Measurements from ENCODE around the gene TOM1L2.

Gene TOM1L2

DNA sequence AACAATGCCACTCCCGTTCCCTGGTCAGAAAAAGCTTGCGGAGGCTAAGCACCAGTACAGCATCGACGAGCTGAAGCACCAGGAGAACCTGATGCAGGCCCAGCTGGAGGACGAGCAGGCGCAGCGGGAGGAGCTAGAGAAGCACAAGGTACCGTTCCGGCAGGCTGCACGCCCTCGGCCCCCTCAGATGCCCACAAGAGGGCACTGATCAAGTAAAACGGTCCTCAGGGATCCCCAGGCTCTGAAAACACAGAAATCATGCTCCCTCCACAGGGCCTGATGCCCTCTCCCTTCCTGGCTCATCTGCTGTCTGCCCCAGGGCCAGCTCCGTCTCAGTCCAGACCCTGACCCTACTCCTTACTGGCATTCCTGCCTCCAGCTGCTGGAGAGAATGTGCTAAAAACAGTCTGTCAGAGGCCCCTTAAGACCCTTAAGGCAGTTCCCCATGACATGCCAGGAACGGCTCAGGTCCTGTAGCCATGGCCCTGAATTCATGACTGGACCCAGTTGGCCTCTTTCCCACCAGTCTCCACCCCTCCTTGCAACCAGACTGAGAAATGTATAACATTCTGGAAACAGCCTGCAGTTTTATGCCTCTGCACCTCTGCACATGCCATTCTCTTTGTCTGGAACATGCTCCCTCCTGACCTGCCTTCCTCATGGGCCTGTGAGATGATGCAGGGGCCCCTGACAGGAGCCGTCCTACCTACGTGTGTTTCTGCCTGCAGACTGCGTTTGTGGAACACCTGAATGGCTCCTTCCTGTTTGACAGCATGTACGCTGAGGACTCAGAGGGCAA is 22.3 kb upstream of the TOM1L2 start:
- FAIRE-seq, result no peak

DNA sequence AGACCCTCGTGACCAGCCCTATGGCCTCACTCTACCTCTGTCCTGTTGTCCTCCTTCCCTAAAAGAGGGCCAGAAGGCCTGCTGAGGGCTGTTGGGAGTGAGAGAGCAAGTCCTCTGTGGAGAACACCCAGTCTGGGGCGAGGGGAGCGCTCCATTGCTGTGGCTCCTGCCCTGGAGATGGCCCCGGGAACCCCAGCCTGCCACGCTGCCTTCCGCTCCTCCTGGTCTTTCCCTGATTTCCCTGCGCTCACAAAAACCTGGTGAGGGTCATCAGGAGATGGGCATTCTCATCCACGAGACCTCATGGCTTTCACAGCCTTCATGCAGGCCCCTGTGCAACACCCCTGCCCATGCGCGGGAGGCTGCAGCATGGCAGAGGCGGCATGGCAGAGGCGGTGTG is 21.7 kb upstream of the TOM1L2 start:
- FAIRE-seq, result no peak

DNA sequence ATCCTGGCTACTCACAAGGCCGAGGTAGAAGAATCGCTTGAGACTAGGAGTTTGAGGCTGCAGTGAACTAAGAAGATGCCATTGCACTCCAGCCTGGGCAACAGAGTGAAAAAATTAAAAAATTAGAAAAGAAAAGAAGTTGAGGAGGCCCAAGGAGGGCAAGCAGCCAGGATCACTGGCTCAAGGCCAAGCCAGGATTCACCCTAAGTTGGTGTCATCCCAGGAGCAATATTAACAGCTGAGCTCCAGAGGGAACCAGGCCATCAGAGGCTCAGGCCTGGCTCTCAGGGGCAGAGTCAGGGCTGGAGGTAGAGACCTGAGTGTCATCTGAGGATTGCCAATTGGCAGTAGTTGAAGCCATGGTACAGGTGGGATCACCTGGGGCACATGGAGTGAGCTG is 21.2 kb upstream of the TOM1L2 start:
- no peak for FAIRE-seq

DNA sequence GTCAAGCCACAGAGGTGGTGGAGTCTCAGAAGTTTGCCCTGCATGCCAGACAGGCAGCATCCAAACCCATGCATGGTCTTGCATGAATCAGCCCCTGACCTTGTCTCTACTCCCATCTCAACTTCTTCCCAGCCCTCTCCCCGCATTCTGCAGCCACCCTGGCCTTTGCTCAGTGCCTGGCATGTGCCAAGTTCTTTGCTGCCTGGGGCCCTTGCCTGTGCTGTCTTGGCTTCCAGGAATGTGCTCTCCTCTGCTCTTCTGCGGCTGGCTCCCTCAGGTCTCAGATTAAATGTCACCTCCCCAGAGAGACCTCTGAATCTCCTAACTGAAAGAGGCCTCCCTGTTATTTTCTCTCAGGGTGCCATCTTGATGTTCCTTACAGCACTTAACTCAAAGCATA is 18.1 kb upstream of the TOM1L2 start:
- no peak for FAIRE-seq

DNA sequence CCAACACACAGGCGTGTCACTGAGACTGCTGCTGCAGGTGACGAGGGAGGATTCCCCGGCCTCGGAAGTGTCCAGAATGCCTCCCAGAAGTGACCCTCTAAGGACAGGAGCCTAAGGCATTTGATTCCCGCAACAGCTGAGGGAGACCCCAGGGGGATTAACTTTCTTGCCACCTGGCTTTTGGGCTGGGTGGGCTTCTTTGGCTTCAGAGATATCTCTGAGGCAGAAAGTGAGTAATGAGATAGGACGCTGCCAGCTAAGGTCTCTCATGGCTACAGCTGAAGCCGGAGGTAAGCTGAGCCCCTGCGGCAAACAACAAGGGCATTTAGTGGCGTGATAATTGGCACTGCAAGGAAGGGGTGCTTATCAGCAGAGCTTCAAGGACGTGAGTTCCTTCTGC is 17.4 kb upstream of the TOM1L2 start:
- no peak for FAIRE-seq

DNA sequence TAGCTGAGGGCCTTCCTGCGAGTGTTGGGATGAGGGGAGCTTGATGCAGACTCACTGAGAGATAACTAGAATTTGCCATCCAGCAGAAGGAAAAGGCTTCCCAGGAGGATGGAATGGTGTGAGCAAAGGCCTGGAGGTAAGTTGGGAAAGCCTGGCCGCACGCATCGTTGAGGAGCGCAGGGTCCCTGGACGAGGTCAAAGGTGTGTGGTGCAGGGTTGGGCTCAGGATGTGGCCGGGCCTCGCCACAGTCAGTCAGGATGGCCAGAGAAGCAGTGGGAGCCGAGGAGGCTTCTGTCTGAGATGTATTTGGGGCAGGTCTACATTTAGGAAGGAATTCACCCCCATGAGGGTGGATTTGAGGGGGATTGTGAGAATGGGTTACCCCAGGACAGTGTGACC is 16.9 kb upstream of the TOM1L2 start:
- FAIRE-seq, result no peak

DNA sequence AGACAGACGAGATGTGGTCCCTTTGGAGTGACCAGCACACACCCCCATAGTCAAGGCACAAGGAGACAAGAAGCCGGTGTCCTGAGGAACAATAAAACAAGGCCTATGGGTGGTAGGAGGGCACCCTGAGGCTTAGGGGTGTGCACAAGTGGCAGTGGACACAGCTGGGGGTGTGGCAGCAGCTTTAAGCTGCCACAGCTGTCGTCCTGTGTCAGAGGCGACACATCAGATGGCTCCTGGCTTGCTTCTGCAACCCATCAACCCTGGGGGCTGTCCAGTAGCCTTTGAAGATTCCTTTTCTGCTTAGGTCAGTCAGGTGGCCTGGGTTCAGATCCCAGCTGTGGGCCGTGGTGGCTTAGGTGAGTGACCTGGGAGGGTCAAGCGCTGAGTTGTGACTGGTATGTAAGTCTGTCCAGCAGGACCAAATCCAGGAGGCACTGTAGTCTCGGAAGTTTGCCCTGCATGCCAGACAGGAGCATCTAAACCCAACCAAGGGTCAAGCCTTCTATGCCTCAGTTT is 16.3 kb upstream of the TOM1L2 start:
- no peak for FAIRE-seq

DNA sequence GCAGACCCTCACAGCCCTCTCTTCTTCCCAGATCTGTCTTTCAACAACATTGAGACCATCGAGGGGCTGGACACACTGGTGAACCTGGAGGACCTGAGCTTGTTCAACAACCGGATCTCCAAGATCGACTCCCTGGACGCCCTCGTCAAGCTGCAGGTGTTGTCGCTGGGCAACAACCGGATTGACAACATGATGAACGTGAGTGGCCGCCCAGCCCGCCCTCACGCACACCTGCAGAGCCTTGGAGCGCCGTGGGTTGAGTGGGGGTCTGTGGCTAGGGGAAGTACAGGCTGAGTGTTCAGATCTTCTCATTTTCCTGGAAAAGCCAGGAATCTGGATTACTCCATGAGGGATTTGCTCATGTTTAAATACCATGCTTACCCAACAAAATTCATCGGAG is 15.7 kb upstream of the TOM1L2 start:
- no peak for FAIRE-seq

DNA sequence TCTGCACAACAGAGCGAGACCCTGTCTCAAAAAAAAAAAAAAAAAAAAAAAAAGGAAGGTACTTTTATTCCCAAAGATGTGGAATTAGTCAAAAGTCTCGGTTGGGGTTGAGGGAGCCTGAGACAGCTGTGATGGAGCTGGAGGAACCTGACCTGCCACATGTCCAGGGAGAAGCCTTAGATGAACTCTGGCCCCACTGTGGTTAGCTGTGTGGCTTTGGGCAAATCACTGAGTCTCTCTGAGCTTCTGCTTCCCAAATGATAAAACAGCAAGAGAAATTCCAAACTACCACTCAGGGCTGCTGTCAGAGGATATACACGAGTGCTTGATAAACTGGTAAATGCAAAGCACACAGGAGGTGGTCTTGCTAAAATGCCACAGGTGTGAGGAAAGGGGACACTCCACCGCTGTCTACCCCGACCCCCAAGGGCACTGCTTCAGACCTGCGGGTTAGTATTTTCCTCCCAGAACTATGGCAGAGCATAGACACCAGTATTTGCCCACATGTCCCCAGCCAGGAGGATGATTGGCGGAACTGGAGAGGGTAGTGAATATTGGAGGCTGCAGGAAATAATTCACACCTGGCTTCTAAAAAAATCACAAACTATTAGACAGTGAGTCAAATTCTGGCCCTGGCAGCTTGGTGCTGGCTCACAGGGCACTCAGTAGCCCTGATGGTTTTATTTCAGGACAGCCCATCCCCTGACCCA is 15.1 kb upstream of the TOM1L2 start:
- FAIRE-seq, result no peak

DNA sequence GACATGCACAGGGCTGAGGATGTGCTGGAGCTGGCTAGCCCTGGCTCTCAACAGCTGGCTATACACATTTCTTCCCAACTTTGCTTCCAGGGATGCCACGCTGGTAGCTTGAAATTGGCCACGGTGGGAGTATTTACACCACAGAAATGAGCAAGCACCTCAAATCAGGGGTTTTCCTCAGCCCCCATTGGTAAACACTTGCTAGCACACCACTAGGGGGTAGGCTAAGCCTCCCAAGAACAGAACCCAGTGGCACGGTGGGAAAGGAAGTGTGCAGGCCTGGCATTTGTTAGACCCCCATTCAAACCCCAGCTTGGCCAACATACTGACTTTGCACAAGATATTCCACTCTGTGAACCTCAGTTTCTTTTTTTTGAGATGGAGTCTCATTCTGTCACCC is 13.4 kb upstream of the TOM1L2 start:
- no peak for FAIRE-seq

DNA sequence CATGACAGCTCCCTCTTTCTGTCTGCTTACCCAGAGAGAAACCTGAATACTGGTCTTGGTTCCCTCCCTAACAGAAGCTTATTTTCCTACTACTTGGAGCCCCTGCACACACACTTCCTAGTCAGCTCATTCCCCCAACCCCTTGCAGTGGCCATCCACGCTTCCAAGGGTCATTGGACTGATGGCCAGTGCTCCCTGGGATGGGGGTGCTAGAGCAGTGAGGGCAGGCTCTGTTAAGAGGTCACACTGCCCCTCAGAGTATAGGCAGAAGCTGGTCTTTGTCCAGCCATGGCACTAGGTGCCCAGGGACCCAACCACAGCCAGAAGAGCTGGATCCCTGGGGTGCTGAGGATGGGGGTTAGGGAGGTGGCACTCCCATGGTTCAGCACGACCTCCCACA is 13.0 kb upstream of the TOM1L2 start:
- no peak for FAIRE-seq

DNA sequence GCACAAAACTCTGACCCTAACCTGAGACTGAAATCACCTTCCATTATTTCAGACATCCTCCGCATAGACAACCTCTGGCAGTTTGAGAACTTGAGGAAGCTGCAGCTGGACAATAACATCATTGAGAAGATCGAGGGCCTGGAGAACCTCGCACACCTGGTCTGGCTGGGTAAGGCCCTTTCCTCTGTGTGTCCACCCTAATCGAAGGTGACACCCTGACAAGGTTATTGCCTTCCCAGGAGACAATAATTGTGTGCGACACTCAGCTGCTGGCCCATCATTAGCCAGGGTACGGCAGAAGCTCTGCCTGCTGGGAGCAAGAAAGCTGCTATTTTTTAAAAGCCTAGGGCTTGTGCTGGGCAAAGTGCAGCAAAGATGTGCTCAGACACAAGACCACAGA is 11.6 kb upstream of the TOM1L2 start:
- no peak for FAIRE-seq

DNA sequence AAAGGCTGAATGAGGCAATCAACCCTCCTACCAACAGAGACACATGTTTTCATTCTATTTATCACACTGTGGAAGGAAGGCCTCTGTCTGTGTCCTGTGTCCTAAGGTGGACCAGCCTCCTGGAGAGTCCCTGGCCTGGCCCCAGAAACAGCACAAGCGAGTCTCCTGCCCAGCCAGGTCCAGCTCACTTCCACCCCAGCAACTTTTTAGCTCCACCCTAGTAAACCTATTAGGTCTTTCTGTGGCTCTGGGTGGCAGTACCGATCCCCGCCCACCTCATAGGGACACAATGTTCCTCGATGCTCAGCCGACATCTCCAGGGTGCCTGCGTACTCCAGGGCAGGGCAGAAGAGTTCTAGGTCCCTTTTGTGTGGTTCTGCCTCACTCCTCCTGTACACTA is 11.2 kb upstream of the TOM1L2 start:
- FAIRE-seq, result no peak

DNA sequence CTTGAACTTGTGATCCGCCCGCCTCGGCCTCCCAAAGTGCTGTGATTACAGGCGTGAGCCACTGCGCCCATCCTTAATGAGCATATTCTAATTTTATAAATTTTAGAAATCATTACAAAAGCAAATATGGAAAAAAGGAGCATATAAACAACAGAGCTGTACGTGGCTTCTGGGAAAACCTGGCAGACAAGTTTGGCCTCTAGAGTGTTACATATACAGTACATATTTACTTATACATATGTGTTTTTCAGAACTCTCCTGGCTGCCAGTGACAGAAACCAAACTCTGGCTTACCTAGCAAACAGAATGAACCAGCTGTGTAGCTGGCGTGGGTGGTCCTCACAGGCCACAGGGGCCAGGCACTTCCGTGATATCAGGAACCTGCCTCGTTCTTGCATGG is 10.6 kb upstream of the TOM1L2 start:
- no peak for FAIRE-seq

DNA sequence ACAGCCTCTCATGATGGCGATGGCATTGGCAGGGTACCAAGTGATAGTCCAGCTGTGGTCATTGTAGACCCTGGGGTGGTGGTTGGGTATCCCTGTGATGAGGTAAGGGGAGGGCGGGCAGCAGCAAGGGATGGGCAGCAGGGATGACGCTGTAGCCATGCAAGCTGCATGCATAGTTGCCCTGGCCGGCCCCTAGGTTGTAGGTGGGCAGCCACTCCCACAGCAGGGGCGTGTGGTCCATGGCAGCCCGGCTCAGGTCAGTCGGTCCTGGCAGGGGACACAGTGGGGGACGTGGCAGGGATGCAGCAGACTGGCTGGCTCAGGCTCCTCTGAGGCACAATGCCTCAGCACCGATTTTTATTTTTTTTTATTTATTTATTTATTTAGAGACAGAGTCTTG is 9.1 kb upstream of the TOM1L2 start:
- no peak for FAIRE-seq

DNA sequence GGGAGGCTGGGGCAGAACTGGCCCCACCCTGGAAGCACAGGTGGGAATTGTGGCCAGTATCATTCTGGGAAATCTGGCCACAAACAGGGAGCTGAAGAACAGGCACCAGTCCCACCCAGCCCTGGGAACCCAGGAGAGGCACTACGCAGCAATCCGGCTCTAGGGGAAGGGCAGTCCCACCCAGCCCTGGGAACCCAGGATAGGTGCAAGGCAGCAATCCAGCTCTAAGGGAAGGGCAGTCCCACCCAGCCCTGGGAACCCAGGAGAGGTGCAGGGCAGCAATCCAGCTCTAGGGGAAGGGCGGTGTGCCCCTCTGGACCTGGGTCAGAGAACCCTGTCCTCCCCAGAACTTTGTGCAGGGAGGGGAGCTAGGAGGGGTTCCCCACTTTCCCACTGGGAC is 7.6 kb upstream of the TOM1L2 start:
- FAIRE-seq, result no peak

DNA sequence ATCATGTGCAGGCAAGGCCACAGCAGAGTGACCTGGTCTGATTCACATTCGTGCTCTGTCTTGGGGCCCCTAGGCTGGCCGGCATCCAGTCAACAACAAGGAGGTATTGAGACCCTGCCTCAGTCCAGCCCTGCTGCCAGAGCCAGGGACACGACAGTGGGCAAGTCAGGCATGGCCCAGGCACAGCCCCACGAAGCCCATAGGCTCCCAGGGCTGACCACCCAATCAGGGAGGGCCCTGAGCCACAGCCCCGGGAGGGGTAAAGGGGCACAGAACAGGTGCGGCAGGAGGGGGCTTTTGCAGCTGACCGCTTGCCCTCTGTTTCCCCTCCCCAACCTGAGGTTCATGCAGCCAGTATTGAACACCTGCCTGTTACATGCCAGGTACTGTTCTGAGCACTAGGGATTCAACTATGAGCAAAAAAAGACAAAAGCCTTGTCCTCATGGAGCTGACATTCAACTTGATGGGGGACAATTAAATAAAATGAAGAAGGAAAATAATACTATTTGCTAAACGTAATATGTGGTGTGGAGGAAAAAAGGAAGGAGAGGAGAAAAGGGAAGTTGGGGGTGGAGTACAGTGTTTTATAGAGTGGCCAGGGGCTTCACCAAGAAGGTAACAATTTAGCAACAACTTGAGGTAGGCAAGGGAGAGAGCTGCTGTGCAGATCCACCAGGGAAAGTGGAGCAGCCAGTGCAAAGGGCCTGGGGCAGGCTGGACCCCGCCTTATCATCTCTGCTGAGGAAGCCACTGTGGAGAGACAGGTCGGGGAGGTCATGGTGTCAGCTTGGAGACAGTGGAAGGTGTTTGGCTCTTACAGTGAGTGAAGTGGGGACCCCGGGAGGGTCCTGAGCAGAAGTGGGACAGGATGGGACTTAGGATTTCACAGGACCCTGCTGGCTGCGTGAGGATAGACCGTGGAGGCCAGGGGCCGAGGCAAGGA is 6.6 kb upstream of the TOM1L2 start:
- no peak for FAIRE-seq

DNA sequence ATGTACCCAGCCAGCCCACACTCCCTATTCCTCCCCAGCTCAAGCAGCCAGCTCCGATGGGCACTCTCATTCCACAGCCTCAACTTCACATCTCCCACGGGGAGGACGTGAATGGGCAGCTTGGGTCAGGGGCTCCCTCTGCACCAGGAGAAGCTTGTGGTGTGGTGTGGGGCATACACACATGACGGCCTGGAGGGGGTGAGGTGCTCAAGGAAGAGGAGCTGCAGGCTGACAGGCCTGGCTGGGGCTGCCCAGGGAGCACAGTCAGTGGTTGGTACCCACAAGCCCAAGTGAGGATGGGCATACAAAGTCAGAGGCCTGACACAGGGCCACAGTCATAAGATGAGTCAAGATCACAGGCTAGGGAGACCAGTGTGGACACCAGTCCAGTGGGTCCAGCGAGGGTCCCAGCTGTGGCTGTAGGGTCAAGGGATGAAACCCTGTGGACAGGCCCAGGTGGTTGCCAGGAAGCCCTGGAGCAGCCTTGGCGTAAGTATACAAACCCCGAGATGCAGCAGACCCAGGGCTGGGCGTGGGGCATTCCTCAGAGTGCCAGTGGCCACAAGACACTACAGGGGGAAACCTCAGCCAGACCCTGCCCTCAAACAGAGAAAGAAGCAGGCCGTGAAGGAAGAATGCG is 4.9 kb upstream of the TOM1L2 start:
- FAIRE-seq, result no peak

DNA sequence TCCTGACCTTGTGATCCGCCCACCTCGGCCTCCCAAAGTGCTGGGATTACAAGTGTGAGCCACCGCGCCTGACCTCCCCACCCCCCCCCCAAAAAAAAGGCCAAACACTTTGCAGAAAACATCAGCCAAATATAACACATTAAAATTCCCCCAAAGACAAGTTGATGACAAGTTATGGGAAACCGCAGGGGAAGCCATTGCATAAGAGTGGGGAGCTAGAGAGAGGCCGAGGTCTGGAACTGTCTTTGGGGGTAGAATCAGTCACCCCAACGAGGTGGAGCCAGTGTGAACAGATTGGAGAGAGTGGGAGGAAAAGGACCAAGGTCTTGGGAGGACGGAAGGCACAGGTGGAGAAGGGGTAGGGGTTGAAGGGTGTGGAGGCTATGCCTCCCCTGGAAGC is 3.2 kb upstream of the TOM1L2 start:
- FAIRE-seq, result no peak

DNA sequence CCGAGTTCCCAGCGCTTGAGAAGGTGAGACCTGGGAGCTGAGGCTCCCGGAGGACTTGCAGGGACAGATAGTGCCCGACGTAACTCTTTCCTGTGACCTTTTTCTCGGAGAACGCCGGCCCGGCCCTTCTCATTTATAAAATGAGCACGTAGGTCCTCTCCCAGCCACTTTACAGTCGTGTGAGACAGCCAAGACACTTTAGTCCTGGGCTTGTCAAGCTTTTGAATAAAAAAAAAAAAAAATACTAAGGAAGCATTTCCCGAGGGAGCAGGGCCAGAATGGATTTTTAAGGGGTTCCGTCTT is 703 bp upstream of the TOM1L2 start:
- FAIRE-seq, result no peak

DNA sequence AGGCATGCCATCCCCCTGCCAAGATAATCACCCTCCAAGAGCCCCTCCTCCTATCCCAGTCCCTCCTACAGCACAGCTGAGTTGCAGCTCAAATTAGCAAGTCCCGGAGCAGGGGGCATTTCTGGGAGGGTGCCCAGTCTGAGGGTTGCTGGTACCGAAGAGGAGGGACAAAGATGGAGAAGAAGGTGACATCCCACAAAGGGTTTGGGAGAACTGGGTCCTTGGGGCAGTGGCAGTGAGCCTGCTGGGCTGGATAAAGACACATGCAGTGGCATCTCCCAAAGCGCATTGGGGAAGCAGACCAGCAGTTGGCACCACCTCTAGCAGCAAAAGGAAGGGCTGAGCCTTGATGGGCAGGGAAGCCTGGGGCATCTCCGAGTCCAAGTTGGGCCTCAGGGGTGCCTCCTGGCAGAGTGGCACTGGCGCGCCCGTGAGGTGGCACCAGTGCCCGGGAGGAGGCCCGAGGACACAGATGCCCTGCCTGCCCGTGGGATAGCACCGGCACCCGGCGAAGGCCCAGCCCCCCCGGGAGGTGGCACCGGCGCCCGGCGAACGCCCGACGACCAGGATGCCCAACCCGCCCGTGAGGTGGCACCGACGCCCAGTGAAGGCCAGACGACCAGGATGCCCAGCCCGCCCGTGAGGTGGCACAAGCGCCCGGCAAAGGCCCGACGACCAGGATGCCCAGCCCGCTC is 622 bp downstream of the TOM1L2 start:
- FAIRE-seq, result no peak

DNA sequence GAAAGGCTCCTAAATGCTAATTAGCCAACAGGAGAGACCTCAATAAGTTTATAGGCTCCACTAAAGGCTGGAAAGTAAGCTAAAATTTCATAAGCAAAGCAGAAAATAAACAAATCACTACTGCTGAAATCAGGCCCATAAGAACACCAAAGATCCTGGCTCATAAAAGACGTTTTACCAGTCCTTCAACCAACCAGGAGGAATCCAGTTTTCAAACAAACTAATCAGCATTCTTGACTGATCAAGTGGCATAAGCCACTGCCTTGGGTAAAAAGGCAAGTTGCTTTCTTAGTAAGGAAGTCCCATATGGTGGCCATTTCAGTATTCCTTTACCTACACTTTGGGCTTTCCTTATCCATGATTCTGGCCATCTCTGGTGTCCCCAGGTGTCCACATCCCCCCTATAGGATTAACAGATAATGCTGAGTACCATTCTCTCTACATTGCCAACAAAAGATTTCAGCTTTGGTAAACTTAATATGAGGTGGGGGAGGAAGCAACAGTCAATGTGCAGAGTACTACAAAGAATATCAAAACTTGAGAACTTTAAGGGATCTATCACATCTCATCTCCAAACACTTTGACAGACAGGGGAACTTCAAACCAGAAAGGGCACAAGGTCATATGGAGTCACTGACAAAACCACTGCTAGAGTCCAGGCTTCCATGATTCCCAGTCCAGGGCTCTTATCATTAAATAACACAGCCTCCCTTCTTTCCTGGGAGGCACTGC is 1.3 kb downstream of the TOM1L2 start:
- no peak for FAIRE-seq

Measured in endometrium (tissue), 2 donors.